ENCODE data around the gene SMARCE1.

DNA sequence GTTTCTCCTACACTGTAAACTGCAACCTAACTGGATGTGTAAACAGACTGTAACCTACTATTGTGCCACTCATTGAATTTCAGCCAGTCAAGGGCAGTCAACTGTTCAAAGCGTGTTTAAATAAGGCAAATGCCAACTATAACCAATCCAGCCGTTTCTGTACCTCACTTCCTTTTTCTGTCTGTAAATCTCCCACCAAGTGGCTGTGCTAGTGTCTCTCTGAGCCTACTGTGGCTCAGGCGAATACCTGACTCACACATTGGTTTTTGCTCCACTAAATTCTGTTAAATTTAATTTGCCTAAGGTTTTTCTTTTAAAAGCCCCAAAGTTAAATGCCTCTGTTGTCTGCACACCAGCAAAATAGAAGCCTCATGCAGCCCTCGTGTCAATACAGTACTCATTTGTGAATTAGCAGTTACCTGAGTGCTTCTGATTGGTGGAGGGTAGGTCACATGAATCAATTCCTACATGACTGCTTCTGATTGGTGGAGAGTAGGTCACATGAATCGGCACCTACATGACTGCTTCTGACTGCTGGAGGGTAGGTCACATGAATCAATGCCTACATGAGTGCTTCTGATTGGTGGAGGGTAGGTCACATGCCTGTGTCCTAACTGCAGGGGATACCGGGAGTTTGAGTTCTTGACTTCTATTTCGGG lies 51.2 kb downstream of the SMARCE1 start:
- TF ChIP-seq, protein P1, sequence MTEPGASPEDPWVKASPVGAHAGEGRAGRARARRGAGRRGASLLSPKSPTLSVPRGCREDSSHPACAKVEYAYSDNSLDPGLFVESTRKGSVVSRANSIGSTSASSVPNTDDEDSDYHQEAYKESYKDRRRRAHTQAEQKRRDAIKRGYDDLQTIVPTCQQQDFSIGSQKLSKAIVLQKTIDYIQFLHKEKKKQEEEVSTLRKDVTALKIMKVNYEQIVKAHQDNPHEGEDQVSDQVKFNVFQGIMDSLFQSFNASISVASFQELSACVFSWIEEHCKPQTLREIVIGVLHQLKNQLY (CRISPR knock-in tag; conservative IDR thresholded peaks at IDR 0.05), result no peak
- TF ChIP-seq POLR2AphosphoS5 (IDR thresholded peaks at IDR 0.05; ENCODE audit: control insufficient read depth, insufficient read depth, low read depth, low read length) (no peak), TEAD1 (CRISPR knock-in tag; IDR thresholded peaks at IDR 0.05) (no peak), RAD21 (CRISPR knock-in tag; conservative IDR thresholded peaks at IDR 0.05 in 1 of 2, IDR thresholded peaks at IDR 0.05 in 1 of 2) (no peak)
- TF ChIP-seq, protein P2, sequence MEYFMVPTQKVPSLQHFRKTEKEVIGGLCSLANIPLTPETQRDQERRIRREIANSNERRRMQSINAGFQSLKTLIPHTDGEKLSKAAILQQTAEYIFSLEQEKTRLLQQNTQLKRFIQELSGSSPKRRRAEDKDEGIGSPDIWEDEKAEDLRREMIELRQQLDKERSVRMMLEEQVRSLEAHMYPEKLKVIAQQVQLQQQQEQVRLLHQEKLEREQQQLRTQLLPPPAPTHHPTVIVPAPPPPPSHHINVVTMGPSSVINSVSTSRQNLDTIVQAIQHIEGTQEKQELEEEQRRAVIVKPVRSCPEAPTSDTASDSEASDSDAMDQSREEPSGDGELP (CRISPR knock-in tag; IDR thresholded peaks at IDR 0.05; ENCODE audit: borderline replicate concordance), result no peak
